GM12878 (cell line): ENCODE results near the gene ATF6.

Experiments
- BRCA1 ChIP-seq: IDR thresholded peaks from 2 replicates; pipeline ENCODE4 v1.6.1; 2011; ENCODE audit warnings: low read depth, low read length, improper control_type of control experiment
- CTCF ChIP-seq, 3 experiments: IDR thresholded peaks in 2 of 3; conservative IDR thresholded peaks in 1 of 3; 2 replicates each; pipeline ENCODE4 v1.5.1; 2011; ENCODE audit warnings: low read depth in 3 of 3, low read length in 3 of 3, mild to moderate bottlenecking in 3 of 3, control low read depth in 2 of 3, moderate library complexity in 2 of 3, inconsistent platforms in 1 of 3, mixed read lengths in 1 of 3; ENCODE audit not compliant: control insufficient read depth in 2 of 3, insufficient read depth in 1 of 3; ENCODE audit errors: extremely low read depth in 1 of 3
- EZH2 ChIP-seq: IDR thresholded peaks from 2 replicates; pipeline ENCODE4 v1.6.1; 2012; ENCODE audit warnings: low read depth, mild to moderate bottlenecking, control low read depth, inconsistent platforms, low read length, borderline replicate concordance; ENCODE audit not compliant: control insufficient read depth
- HDGF ChIP-seq: fragments of 450-650 bp; IDR thresholded peaks from 2 replicates; pipeline ENCODE4 v1.6.1; 2016; ENCODE audit warnings: antibody characterized with exemption
- NRF1 ChIP-seq: conservative IDR thresholded peaks from 2 replicates; pipeline ENCODE4 v1.6.1; 2011; ENCODE audit warnings: mild to moderate bottlenecking, low read depth, low read length, improper control_type of control experiment
- SIX5 ChIP-seq: IDR thresholded peaks from 2 replicates; pipeline ENCODE4 v1.6.1; 2011; ENCODE audit warnings: mild to moderate bottlenecking, low read depth, low read length, moderate library complexity; ENCODE audit not compliant: severe bottlenecking
- SPI1 ChIP-seq: IDR thresholded peaks from 2 replicates; pipeline ENCODE4 v1.6.1; 2011; ENCODE audit warnings: low read depth, mild to moderate bottlenecking, low read length, moderate library complexity, borderline replicate concordance; ENCODE audit not compliant: insufficient read depth
- SUZ12 ChIP-seq: fragments of 200-600 bp; sonication (generic); IDR thresholded peaks from one replicate; pipeline ENCODE4 v1.6.1; 2018; ENCODE audit warnings: antibody characterized with exemption, mild to moderate bottlenecking; ENCODE audit not compliant: unreplicated experiment
- ZBTB11 ChIP-seq: fragments of 450-650 bp; formaldehyde crosslinking; IDR thresholded peaks from 2 replicates; pipeline ENCODE4 v1.5.0; 2022; ENCODE audit warnings: mild to moderate bottlenecking, missing genetic modification characterization

DNA sequence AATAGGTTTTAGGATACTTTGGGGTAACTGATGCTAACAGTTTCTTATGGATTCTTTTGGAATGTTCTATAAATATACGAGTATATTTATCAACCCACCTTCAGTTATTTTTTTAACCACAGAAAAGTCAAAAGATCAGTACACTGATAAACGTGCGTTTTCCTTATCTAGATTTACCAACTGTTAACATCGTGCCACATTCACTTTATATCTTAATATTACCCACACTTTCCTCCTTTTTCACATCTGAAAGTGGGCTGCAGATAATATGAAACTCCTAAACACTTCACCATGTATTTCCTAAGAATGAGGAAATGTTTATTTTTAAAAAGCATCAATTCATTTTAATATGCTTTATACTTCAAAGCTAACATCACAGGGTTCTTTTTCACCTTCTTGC, 7.7 kb downstream of the ATF6 start:
- TF ChIP-seq SUZ12, result no peak
- TF ChIP-seq CTCF (IDR thresholded peaks at IDR 0.05 in 2 of 3, conservative IDR thresholded peaks at IDR 0.05 in 1 of 3; ENCODE audit: control insufficient read depth in 2 of 3, extremely low read depth in 1 of 3, insufficient read depth in 1 of 3, low read depth in 3 of 3, low read length in 3 of 3), result no peak
- TF ChIP-seq ZBTB11 (CRISPR knock-in tag), result no peak
- no peak for TF ChIP-seq SPI1
- TF ChIP-seq HDGF, result no peak
- TF ChIP-seq EZH2, result no peak
- no peak for TF ChIP-seq BRCA1
- no peak for TF ChIP-seq NRF1
- TF ChIP-seq SIX5, result no peak
